ENCODE data around the gene SUCO. TPM values are rescaled to one million over a fixed set of nuclear protein-coding genes. Genes with fewer than 3 reads are reported as not detected.

SUCO gene
- total and polyA plus RNA-seq, 2 of the 8 experiments (the other 6 are each of a cell fraction or from before 2014, with no cell fraction given): 8.3 to 35.8 TPM

DNA sequence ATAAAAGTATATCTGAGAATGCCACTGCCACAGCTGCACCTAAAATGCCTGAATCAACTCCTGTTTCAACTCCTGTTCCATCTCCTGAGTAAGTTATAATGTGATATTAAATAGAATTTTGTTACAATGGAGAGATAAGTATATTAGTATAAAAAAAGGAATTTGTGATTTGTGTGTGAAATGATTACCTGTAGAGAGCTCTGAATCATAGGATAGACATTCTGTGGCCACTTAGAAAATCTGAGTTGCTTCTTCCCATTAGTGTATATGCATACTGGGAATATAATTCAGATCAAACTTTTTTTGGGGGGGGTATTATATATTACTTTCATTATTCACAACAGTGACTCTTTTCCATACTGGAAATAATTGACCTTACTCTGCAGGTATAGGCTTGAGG is 52.9 kb downstream of the SUCO start:
- no peak overlapping the region for H3K4ac ChIP-seq (replicated peaks; ENCODE audit: insufficient read length, low read depth, low read length)
- H2BK15ac ChIP-seq (ENCODE audit: low read length): no peak overlapping the region
- H3K36me3 ChIP-seq (ENCODE audit: control insufficient read depth in 2 of 4, insufficient read depth in 4 of 4, low read length in 3 of 4): peaks cover 12 to 30% (median 18%) of the 10 kb centered on the region in 4 experiments
- no peak overlapping the region for H4K91ac ChIP-seq (replicated peaks; ENCODE audit: insufficient read length, low read length)
- FAIRE-seq: no peak
- no peak overlapping the region for H2BK20ac ChIP-seq (ENCODE audit: low read length)
- TF ChIP-seq RFX5 (IDR thresholded peaks at IDR 0.05; ENCODE audit: borderline replicate concordance, low read depth, low read length) (no peak), TBP (IDR thresholded peaks at IDR 0.05; ENCODE audit: low read depth, low read length) (no peak), NRF1 (IDR thresholded peaks at IDR 0.05; ENCODE audit: low read depth, low read length) (no peak), RXRA (IDR thresholded peaks at IDR 0.05; ENCODE audit: insufficient read depth, low read depth, low read length) (no peak), POLR2A (IDR thresholded peaks at IDR 0.05; ENCODE audit: control extremely low read depth in 1 of 2, low read depth in 2 of 2, low read length in 2 of 2) (no peak), KDM4A (IDR thresholded peaks at IDR 0.05; ENCODE audit: low read depth, low read length, severe bottlenecking) (no peak)
- H4K5ac ChIP-seq (ENCODE audit: insufficient read length, low read depth, low read length): no peak overlapping the region
- H3K23ac ChIP-seq (ENCODE audit: insufficient read length): no peak overlapping the region
- H2BK12ac ChIP-seq (ENCODE audit: low read depth, low read length): no peak overlapping the region
- H2AFZ ChIP-seq (ENCODE audit: low read length): no peak overlapping the region
- H3K27me3 ChIP-seq (replicated peaks in 1 of 4; ENCODE audit: control insufficient read depth in 3 of 4, extremely low read depth in 1 of 4, insufficient read depth in 3 of 4, low read length in 3 of 4): no peaks in the 10 kb centered on the region
- H3K9me3 ChIP-seq (ENCODE audit: insufficient read depth in 2 of 2, low read depth in 1 of 2, low read length in 1 of 2): no peaks in the 10 kb centered on the region
- H3K4me2 ChIP-seq (ENCODE audit: insufficient read depth in 1 of 2, low read depth in 2 of 2, low read length in 2 of 2): no peak overlapping the region
- no peak overlapping the region for H3K56ac ChIP-seq (replicated peaks; ENCODE audit: insufficient read length, low read depth, low read length)
- no peak overlapping the region for H3K4me3 ChIP-seq (ENCODE audit: extremely low read depth in 1 of 4, insufficient read depth in 2 of 4, low read depth in 3 of 4, low read length in 4 of 4)
- no peaks in the 10 kb centered on the region for H3K23me2 ChIP-seq (ENCODE audit: low read depth, low read length)
- H3K18ac ChIP-seq (ENCODE audit: extremely low read depth, low read length): no peak overlapping the region
- no peak overlapping the region for H2BK120ac ChIP-seq (replicated peaks; ENCODE audit: low read depth, low read length)
- DNase-seq (ENCODE audit: low read depth in 1 of 2, low spot score in 2 of 2): no peak
- no peak overlapping the region for H3K9ac ChIP-seq (replicated peaks in 1 of 4; ENCODE audit: extremely low read depth in 1 of 4, low read depth in 3 of 4, low read length in 3 of 4)
- CTCF ChIA-PET (ENCODE audit: partially characterized antibody): interaction anchor here (0.7 to 2.6 kb wide), 4 partner anchors 26 to 378 kb away, joined by 3 to 9 read pairs (median 3); no protein-coding TSS in a partner anchor
- H4K8ac ChIP-seq (ENCODE audit: extremely low read depth, insufficient read depth, low read length): no peak overlapping the region
- H2AK5ac ChIP-seq (ENCODE audit: low read depth, low read length): no peak overlapping the region
- no peak overlapping the region for H2BK5ac ChIP-seq (ENCODE audit: low read depth, low read length)
- H3K79me1 ChIP-seq (ENCODE audit: low read depth, low read length): no peaks in the 10 kb centered on the region
- no peak overlapping the region for H3K27ac ChIP-seq (ENCODE audit: low read depth, low read length)
- no peaks in the 10 kb centered on the region for H4K20me1 ChIP-seq (replicated peaks in 1 of 2; ENCODE audit: control insufficient read depth in 1 of 2, insufficient read depth in 2 of 2, low read length in 2 of 2)
- H3K4me1 ChIP-seq (replicated peaks in 1 of 4; ENCODE audit: control insufficient read depth in 3 of 4, insufficient read depth in 4 of 4, low read length in 3 of 4): peaks cover 0 to 6% (median 0%) of the 10 kb centered on the region in 4 experiments; a peak in 2 of 7 replicates
- H3K14ac ChIP-seq (ENCODE audit: insufficient read length): no peak overlapping the region
- POLR2A ChIA-PET (ENCODE audit: partially characterized antibody): no interaction called here
- H3K79me2 ChIP-seq (ENCODE audit: control insufficient read depth in 1 of 2, insufficient read depth in 2 of 2, low read length in 2 of 2): 0 out of 4 replicates have a peak, but pooled peaks cover 0 to under 1% of the 10 kb centered on the region in 2 experiments
